ENCODE measurements around the gene PIWIL4.

- no peak for TF ChIP-seq POLR2AphosphoS5 (IDR thresholded peaks at IDR 0.05; ENCODE audit: low read depth, low read length)
- TF ChIP-seq, protein P1, sequence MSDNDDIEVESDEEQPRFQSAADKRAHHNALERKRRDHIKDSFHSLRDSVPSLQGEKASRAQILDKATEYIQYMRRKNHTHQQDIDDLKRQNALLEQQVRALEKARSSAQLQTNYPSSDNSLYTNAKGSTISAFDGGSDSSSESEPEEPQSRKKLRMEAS (IDR thresholded peaks at IDR 0.05; ENCODE audit: low read depth) = no peak
- TF ChIP-seq NFIC (IDR thresholded peaks at IDR 0.05; ENCODE audit: borderline replicate concordance) = no peak
- TF ChIP-seq ZBTB33 (IDR thresholded peaks at IDR 0.05; ENCODE audit: borderline replicate concordance, low read depth) = no peak
- no peak for TF ChIP-seq TAF1 (IDR thresholded peaks at IDR 0.05; ENCODE audit: borderline replicate concordance, low read depth, low read length)
- no peak for TF ChIP-seq GATA2 (CRISPR knock-in tag; IDR thresholded peaks at IDR 0.05)
- no peak for TF ChIP-seq CTCF (IDR thresholded peaks at IDR 0.05)
- no peak for TF ChIP-seq JUND (IDR thresholded peaks at IDR 0.05)
- TF ChIP-seq, protein P2, sequence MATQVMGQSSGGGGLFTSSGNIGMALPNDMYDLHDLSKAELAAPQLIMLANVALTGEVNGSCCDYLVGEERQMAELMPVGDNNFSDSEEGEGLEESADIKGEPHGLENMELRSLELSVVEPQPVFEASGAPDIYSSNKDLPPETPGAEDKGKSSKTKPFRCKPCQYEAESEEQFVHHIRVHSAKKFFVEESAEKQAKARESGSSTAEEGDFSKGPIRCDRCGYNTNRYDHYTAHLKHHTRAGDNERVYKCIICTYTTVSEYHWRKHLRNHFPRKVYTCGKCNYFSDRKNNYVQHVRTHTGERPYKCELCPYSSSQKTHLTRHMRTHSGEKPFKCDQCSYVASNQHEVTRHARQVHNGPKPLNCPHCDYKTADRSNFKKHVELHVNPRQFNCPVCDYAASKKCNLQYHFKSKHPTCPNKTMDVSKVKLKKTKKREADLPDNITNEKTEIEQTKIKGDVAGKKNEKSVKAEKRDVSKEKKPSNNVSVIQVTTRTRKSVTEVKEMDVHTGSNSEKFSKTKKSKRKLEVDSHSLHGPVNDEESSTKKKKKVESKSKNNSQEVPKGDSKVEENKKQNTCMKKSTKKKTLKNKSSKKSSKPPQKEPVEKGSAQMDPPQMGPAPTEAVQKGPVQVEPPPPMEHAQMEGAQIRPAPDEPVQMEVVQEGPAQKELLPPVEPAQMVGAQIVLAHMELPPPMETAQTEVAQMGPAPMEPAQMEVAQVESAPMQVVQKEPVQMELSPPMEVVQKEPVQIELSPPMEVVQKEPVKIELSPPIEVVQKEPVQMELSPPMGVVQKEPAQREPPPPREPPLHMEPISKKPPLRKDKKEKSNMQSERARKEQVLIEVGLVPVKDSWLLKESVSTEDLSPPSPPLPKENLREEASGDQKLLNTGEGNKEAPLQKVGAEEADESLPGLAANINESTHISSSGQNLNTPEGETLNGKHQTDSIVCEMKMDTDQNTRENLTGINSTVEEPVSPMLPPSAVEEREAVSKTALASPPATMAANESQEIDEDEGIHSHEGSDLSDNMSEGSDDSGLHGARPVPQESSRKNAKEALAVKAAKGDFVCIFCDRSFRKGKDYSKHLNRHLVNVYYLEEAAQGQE (IDR thresholded peaks at IDR 0.05; ENCODE audit: low read depth, low read length) = no peak
- no peak for TF ChIP-seq EP300 (IDR thresholded peaks at IDR 0.05; ENCODE audit: borderline replicate concordance in 1 of 2, low read depth in 1 of 2, low read length in 1 of 2)
- no peak for TF ChIP-seq ELF1 (IDR thresholded peaks at IDR 0.05)
These were observed 33.2 kb upstream of the PIWIL4 start for GRCh38 chr11:94533696-94534630.

All from SK-N-SH (cell line).